K562 (cell line): ENCODE results near the gene FNBP1. TPM values are rescaled to one million over a fixed set of nuclear protein-coding genes. Genes with fewer than 3 reads are reported as not detected.

Experiments used
- ATAC-seq: fragments of 200-7000 bp; cut with Tn5 transposase; 3 replicates; pipeline ENCODE4 v1.9.1; 2020; ENCODE audit warnings: moderate library complexity
- BruUV-seq: library from RNA; stranded (reverse); fragments of 400-500 nt; replicated peaks from 2 replicates; lab custom pipeline; 2021; lab: Mats Ljungman, UMichigan
- CTCF ChIA-PET: fragments of 300-600 bp; formaldehyde crosslinking; extraction: SDS; loops from one replicate; lab custom pipeline; 2021; ENCODE audit warnings: low intra/inter-chr PET ratio; lab: Yijun Ruan, JAX
- POLR2A ChIA-PET: fragments of 300-600, 350-650 bp; sonication (Branson Sonifier 250); formaldehyde crosslinking; extraction: SDS; loops from one replicate; lab custom pipeline; 2021; ENCODE audit warnings: antibody characterized with exemption, inconsistent platforms; lab: Yijun Ruan, JAX
- DNase-seq, 4 experiments: peaks; one replicate each; pipeline versions ENCODE4 v3.0.0 to v3.0.0-alpha.2; 2011 to 2018; ENCODE audit warnings: low spot score in 3 of 4, mixed read lengths in 3 of 4; ENCODE audit errors: extremely low read depth in 1 of 4
- FAIRE-seq: peaks from 2 replicates; lab custom pipeline; 2011; peaks lifted over from hg19 to GRCh38; lab: Jason Lieb, UNC
- H2AFZ ChIP-seq: 2 replicates; pipeline ENCODE4 v1.6.0; 2011; ENCODE audit warnings: low read depth, low read length, control low read depth, inconsistent platforms
- H3K27ac ChIP-seq: fragments of 200-600 bp; 3 replicates; pipeline ENCODE4 v1.8.0; 2011; ENCODE audit warnings: low read depth, mild to moderate bottlenecking, control low read depth, inconsistent platforms, low read length, moderate library complexity, mixed read lengths; ENCODE audit errors: extremely low read depth
- H3K27me3 ChIP-seq, 2 experiments: fragments of 300-600 bp in 1 of 2; 2 replicates in 1 of 2; 3 replicates in 1 of 2; pipeline versions ENCODE4 v1.6.0 to v1.8.0; 2011; ENCODE audit warnings: inconsistent platforms in 2 of 2, low read length in 2 of 2, mild to moderate bottlenecking in 1 of 2, mixed read lengths in 1 of 2, moderate library complexity in 1 of 2; ENCODE audit not compliant: control insufficient read depth in 2 of 2, insufficient read depth in 2 of 2
- H3K36me3 ChIP-seq: fragments of 300-600 bp; 3 replicates; pipeline ENCODE4 v1.8.0; 2011; ENCODE audit warnings: mild to moderate bottlenecking, low read length, inconsistent platforms; ENCODE audit not compliant: control insufficient read depth, insufficient read depth
- H3K4me1 ChIP-seq, 2 experiments: fragments of 200-600 bp in 1 of 2; replicated peaks in 1 of 2; 2 replicates in 1 of 2; 3 replicates in 1 of 2; pipeline versions ENCODE4 v1.5.1 to v1.8.0; 2011; ENCODE audit warnings: inconsistent platforms in 2 of 2, low read length in 2 of 2, mild to moderate bottlenecking in 1 of 2, mixed read lengths in 1 of 2, moderate library complexity in 1 of 2; ENCODE audit not compliant: control insufficient read depth in 2 of 2, insufficient read depth in 2 of 2
- H3K4me2 ChIP-seq: 2 replicates; pipeline ENCODE4 v1.6.1; 2011; ENCODE audit warnings: low read length, control low read depth, inconsistent platforms, mixed read lengths; ENCODE audit not compliant: insufficient read depth
- H3K4me3 ChIP-seq: fragments of 200-600 bp; sonication (generic), shearing (Covaris generic); 2 replicates; pipeline ENCODE4 v1.5.1; 2016; ENCODE audit warnings: control low read depth, inconsistent platforms
- H3K79me2 ChIP-seq: fragments of 200-600 bp; 3 replicates; pipeline ENCODE4 v1.8.0; 2011; ENCODE audit warnings: low read length, inconsistent platforms; ENCODE audit not compliant: control insufficient read depth, insufficient read depth
- H3K9ac ChIP-seq, 2 experiments: 2 replicates each; pipeline versions ENCODE4 v1.6.0 to v1.6.1; 2011; ENCODE audit warnings: low read depth in 2 of 2, low read length in 2 of 2, control low read depth in 1 of 2, inconsistent platforms in 1 of 2, mild to moderate bottlenecking in 1 of 2, mixed read lengths in 1 of 2; ENCODE audit not compliant: insufficient read depth in 1 of 2
- H3K9me1 ChIP-seq: one replicate; pipeline ENCODE4 v1.6.0; 2011; ENCODE audit warnings: inconsistent platforms, mild to moderate bottlenecking, low read length, moderate library complexity; ENCODE audit not compliant: control insufficient read depth, insufficient read depth
- H3K9me3 ChIP-seq: replicated peaks from 2 replicates; pipeline ENCODE4 v1.5.1; 2011; ENCODE audit warnings: low read depth, low read length, inconsistent platforms; ENCODE audit not compliant: control insufficient read depth, insufficient read depth
- H4K20me1 ChIP-seq: replicated peaks from 2 replicates; pipeline ENCODE4 v1.6.1; 2011; ENCODE audit warnings: low read length, inconsistent platforms, mixed read lengths; ENCODE audit not compliant: control insufficient read depth, insufficient read depth
- BHLHE40 ChIP-seq: IDR thresholded peaks from 2 replicates; pipeline ENCODE4 v1.6.1; 2011; ENCODE audit warnings: low read length, improper control_type of control experiment
- DACH1 ChIP-seq: fragments of 450-650 bp; IDR thresholded peaks from 2 replicates; pipeline ENCODE4 v1.6.1; 2018; ENCODE audit not compliant: partially characterized antibody
- FIP1L1 ChIP-seq: fragments of 200-400 bp; formaldehyde crosslinking; IDR thresholded peaks from 2 replicates; pipeline ENCODE4 v1.6.1; 2018; ENCODE audit warnings: mild to moderate bottlenecking, low read depth, low read length; ENCODE audit not compliant: poor library complexity, severe bottlenecking
- HNRNPLL ChIP-seq: fragments of 200-400 bp; formaldehyde crosslinking; IDR thresholded peaks from 2 replicates; pipeline ENCODE4 v1.6.1; 2017; ENCODE audit warnings: low read length, low read depth, mild to moderate bottlenecking; ENCODE audit not compliant: poor library complexity, severe bottlenecking
- RCOR1 ChIP-seq, 2 experiments: IDR thresholded peaks; 2 replicates each; pipeline ENCODE4 v1.6.1; 2012; ENCODE audit warnings: low read depth in 2 of 2, low read length in 2 of 2, borderline replicate concordance in 1 of 2, improper control_type of control experiment in 1 of 2
- SMAD4 ChIP-seq: fragments of 250-450 bp; sonication (Bioruptor Pico); conservative IDR thresholded peaks from 2 replicates; pipeline ENCODE4 v1.8.0; 2021; ENCODE audit warnings: inconsistent platforms, mild to moderate bottlenecking, moderate library complexity
- YY1 ChIP-seq, 3 experiments: IDR thresholded peaks; 2 replicates each; pipeline ENCODE4 v1.6.1; 2011; ENCODE audit warnings: low read length in 2 of 3, mild to moderate bottlenecking in 2 of 3, moderate library complexity in 2 of 3, borderline replicate concordance in 1 of 3, control low read depth in 1 of 3, low read depth in 1 of 3; ENCODE audit not compliant: insufficient read depth in 3 of 3, insufficient replicate concordance in 2 of 3, control insufficient read depth in 1 of 3, insufficient read length in 1 of 3; ENCODE audit errors: extremely low read depth in 1 of 3
- WGBS: fragments of 100-300 bp; shearing (Covaris generic); methylation state at CpG from one replicate; pipeline ENCODE4 v1.1.6; 2016; ENCODE audit warnings: low coverage, mixed read lengths; ENCODE audit not compliant: insufficient coverage; ENCODE audit errors: missing lambda C conversion rate; 5-methylcytosine and 5-hydroxymethylcytosine counted together
- in situ Hi-C: fragments of 300-500 bp; cut with MboI; formaldehyde crosslinking; loops from 4 replicates; pipeline ENCODE4 v1.15.0; 2018; ENCODE audit warnings: inconsistent platforms, mixed read lengths
- intact Hi-C: fragments of 100-400 bp; cut with micrococcal nuclease; formaldehyde crosslinking; loops from 2 replicates; pipeline ENCODE4 v1.14.2; 2022
- polyA plus RNA-seq, 8 experiments: library from polyadenylated mRNA; depleted of rRNA in 4 of 8; stranded (reverse) in 5 of 8; unstranded in 3 of 8; fragments of >200 nt; fragmentation: Nextera tagmentation in 2 of 8; fragmentation: Illumina TruSeq in 1 of 8; extraction: Ambion mirVana in 2 of 8; extraction: Trizol in 1 of 8; gene quantifications; 2 replicates each; pipeline versions ENCODE4 v1.2.1 to v1.2.3, GENCODE V29; 2011 to 2014; ENCODE audit warnings: inconsistent platforms in 1 of 8, missing spikeins in 1 of 8
- total RNA-seq, 7 experiments: library from RNA; depleted of rRNA in 6 of 7; stranded (reverse); fragments of >200 nt in 6 of 7; fragmentation: Illumina TruSeq in 2 of 7; extraction: Trizol in 2 of 7; gene quantifications; 2 replicates each; pipeline versions ENCODE4 v1.2.1 to v1.2.3, GENCODE V29; 2011 to 2021; ENCODE audit warnings: low replicate concordance in 1 of 7
- TF ChIP-seq, protein P1 (sequence below): fragments of 250-450 bp; sonication (Bioruptor Pico); IDR thresholded peaks from 2 replicates; pipeline ENCODE4 v1.5.0; 2020; ENCODE audit warnings: mild to moderate bottlenecking
- TF ChIP-seq, protein P2 (sequence below), 3 experiments: IDR thresholded peaks in 2 of 3; conservative IDR thresholded peaks in 1 of 3; 2 replicates each; pipeline ENCODE4 v1.5.1; 2011 to 2012; ENCODE audit warnings: low read length in 3 of 3, mild to moderate bottlenecking in 3 of 3, control low read depth in 2 of 3, improper control_type of control experiment in 1 of 3, inconsistent platforms in 1 of 3, low read depth in 1 of 3, mixed read lengths in 1 of 3, moderate library complexity in 1 of 3; ENCODE audit not compliant: insufficient read depth in 2 of 3
- TF ChIP-seq, protein P3 (sequence below): fragments of 150-350 bp; conservative IDR thresholded peaks from 2 replicates; pipeline ENCODE4 v1.6.1; 2014; ENCODE audit warnings: low read length
- TF ChIP-seq, protein P4 (sequence below): IDR thresholded peaks from 2 replicates; pipeline ENCODE4 v1.6.1; 2012; ENCODE audit warnings: low read depth, low read length, improper control_type of control experiment, borderline replicate concordance

Gene FNBP1
- total and polyA plus RNA-seq, 9 of the 15 experiments (the other 6 are each of a cell fraction or from before 2014, with no cell fraction given), result 1.8 to 14.9 (median 7.6) TPM

DNA sequence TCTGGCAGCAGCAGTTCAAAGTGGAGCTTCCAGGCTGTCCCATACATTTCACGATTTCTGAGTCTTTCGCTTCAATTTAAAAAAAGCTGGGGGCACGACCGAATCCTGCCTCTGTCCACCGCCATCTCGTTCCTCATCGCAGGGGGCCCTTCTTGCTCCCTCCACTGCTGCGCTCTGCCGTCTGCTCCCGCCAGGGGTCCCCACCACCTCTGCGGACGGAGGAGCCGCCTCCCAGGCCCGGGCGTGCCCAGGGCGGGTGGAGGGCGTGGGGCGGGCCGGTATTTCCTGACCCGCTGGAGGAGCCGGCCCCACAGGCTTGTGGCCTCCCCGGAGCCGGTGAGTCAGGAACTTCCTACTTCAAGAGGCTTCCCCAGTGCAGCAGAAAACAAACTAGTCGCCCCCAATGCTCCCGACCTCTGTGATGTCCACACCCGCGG, 157.3 kb downstream of the FNBP1 start:
- peak; percentile 74 for FAIRE-seq
- 0% methylated on average over 27 of the region's 27 CpGs for WGBS
- H2AFZ ChIP-seq, result peak overlapping the region; percentile 87
- TF ChIP-seq, protein P1, sequence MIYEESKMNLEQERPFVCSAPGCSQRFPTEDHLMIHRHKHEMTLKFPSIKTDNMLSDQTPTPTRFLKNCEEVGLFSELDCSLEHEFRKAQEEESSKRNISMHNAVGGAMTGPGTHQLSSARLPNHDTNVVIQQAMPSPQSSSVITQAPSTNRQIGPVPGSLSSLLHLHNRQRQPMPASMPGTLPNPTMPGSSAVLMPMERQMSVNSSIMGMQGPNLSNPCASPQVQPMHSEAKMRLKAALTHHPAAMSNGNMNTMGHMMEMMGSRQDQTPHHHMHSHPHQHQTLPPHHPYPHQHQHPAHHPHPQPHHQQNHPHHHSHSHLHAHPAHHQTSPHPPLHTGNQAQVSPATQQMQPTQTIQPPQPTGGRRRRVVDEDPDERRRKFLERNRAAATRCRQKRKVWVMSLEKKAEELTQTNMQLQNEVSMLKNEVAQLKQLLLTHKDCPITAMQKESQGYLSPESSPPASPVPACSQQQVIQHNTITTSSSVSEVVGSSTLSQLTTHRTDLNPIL (CRISPR knock-in tag), result no peak
- TF ChIP-seq HNRNPLL (peak; percentile 57), SMAD4 (CRISPR knock-in tag) (peak; percentile 61), BHLHE40 (peak; percentile 87), YY1 (IDR thresholded peaks at IDR 0.05; ENCODE audit: borderline replicate concordance in 1 of 3, control insufficient read depth in 1 of 3, extremely low read depth in 1 of 3, insufficient read depth in 3 of 3, insufficient read length in 1 of 3, insufficient replicate concordance in 2 of 3, low read depth in 1 of 3, low read length in 2 of 3) (peak in 2 of 3 experiments; percentile 42 to 91), FIP1L1 (peak; percentile 92), DACH1 (no peak), RCOR1 (IDR thresholded peaks at IDR 0.05; ENCODE audit: borderline replicate concordance in 1 of 2, low read depth in 2 of 2, low read length in 2 of 2) (peak; percentile 73 to 93)
- TF ChIP-seq, protein P2, sequence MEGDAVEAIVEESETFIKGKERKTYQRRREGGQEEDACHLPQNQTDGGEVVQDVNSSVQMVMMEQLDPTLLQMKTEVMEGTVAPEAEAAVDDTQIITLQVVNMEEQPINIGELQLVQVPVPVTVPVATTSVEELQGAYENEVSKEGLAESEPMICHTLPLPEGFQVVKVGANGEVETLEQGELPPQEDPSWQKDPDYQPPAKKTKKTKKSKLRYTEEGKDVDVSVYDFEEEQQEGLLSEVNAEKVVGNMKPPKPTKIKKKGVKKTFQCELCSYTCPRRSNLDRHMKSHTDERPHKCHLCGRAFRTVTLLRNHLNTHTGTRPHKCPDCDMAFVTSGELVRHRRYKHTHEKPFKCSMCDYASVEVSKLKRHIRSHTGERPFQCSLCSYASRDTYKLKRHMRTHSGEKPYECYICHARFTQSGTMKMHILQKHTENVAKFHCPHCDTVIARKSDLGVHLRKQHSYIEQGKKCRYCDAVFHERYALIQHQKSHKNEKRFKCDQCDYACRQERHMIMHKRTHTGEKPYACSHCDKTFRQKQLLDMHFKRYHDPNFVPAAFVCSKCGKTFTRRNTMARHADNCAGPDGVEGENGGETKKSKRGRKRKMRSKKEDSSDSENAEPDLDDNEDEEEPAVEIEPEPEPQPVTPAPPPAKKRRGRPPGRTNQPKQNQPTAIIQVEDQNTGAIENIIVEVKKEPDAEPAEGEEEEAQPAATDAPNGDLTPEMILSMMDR (IDR thresholded peaks at IDR 0.05 in 2 of 3, conservative IDR thresholded peaks at IDR 0.05 in 1 of 3; ENCODE audit: insufficient read depth in 2 of 3, low read depth in 1 of 3, low read length in 3 of 3), result peak; percentile 99 to 100 (median 100)
- TF ChIP-seq, protein P3, sequence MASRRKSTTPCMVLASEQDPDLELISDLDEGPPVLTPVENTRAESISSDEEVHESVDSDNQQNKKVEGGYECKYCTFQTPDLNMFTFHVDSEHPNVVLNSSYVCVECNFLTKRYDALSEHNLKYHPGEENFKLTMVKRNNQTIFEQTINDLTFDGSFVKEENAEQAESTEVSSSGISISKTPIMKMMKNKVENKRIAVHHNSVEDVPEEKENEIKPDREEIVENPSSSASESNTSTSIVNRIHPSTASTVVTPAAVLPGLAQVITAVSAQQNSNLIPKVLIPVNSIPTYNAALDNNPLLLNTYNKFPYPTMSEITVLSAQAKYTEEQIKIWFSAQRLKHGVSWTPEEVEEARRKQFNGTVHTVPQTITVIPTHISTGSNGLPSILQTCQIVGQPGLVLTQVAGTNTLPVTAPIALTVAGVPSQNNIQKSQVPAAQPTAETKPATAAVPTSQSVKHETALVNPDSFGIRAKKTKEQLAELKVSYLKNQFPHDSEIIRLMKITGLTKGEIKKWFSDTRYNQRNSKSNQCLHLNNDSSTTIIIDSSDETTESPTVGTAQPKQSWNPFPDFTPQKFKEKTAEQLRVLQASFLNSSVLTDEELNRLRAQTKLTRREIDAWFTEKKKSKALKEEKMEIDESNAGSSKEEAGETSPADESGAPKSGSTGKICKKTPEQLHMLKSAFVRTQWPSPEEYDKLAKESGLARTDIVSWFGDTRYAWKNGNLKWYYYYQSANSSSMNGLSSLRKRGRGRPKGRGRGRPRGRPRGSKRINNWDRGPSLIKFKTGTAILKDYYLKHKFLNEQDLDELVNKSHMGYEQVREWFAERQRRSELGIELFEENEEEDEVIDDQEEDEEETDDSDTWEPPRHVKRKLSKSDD, result peak; percentile 80; the same call in 1 of the 2 replicates
- TF ChIP-seq, protein P4, sequence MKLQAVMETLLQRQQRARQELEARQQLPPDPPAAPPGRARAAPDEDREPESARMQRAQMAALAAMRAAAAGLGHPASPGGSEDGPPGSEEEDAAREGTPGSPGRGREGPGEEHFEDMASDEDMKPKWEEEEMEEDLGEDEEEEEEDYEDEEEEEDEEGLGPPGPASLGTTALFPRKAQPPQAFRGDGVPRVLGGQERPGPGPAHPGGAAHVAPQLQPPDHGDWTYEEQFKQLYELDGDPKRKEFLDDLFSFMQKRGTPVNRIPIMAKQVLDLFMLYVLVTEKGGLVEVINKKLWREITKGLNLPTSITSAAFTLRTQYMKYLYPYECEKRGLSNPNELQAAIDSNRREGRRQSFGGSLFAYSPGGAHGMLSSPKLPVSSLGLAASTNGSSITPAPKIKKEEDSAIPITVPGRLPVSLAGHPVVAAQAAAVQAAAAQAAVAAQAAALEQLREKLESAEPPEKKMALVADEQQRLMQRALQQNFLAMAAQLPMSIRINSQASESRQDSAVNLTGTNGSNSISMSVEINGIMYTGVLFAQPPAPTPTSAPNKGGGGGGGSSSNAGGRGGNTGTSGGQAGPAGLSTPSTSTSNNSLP, result no peak

More for the DNA sequence above, 157.3 kb downstream of the FNBP1 start:
- POLR2A ChIA-PET, result interaction anchor here (0.6 to 2.9 kb wide), 11 partner anchors 9 to 1545 kb away, joined by 3 to 18 read pairs (median 3); partner anchors contain the start of gene GPR107
- H3K27ac ChIP-seq, result peak overlapping the region; percentile 91
- no peaks in the 10 kb centered on the region for H3K27me3 ChIP-seq
- peaks cover 34% of the 10 kb centered on the region for H3K79me2 ChIP-seq
- no peaks in the 10 kb centered on the region for H4K20me1 ChIP-seq
- no peaks in the 10 kb centered on the region for H3K9me3 ChIP-seq
- peak overlapping the region; percentile 95 for H3K4me2 ChIP-seq
- H3K9ac ChIP-seq, result peak overlapping the region; percentile 94 to 95
- peaks cover 50 to 62% of the 10 kb centered on the region in 2 experiments for H3K4me1 ChIP-seq
- H3K36me3 ChIP-seq, result peaks cover 24% of the 10 kb centered on the region
- CTCF ChIA-PET, result interaction anchor here (0.6 to 3.2 kb wide), 7 partner anchors 167 to 1591 kb away, joined by 3 to 27 read pairs (median 4); no protein-coding TSS in a partner anchor
- peak; percentile 95 to 99 (median 96) for DNase-seq
- H3K4me3 ChIP-seq, result peak overlapping the region; percentile 48
- no peaks in the 10 kb centered on the region for H3K9me1 ChIP-seq
- intact Hi-C loops (loop anchor here (1.0 to 10.0 kb wide), 10 partner anchors 51 to 1725 kb away; partner anchors contain the start of genes ASB6, BBLN, C9orf78 and GPR107), in situ Hi-C loops (loop anchor here (10.0 kb wide), 1 partner anchor 1561 kb away; the partner anchor contains the start of genes COQ4 and TRUB2)
- peak; percentile 81 for ATAC-seq
- no TSS peak for BruUV-seq
